HT1080 (cell line): ENCODE data around the gene DNAH2. TPM values are rescaled to one million over a fixed set of nuclear protein-coding genes. Genes with fewer than 3 reads are reported as not detected.
"Not testable (repeated sequence)": the region's sequence is repeated elsewhere in the genome, so short reads cannot be mapped to it uniquely, and the experiment has no call there.

Source experiments
- DNase-seq: peaks from one replicate; pipeline ENCODE4 v3.0.0-alpha.2; 2015; ENCODE audit warnings: low read depth
- total RNA-seq: library from RNA; depleted of rRNA; stranded (reverse); fragments of >200 nt; shearing (Covaris generic); gene quantifications from 2 replicates; pipeline ENCODE4 v1.2.3, GENCODE V29; 2014

Gene DNAH2
- total RNA-seq, 1 experiment from 2014 or later: not detected

GRCh38 chr17:7769854-7770253, 52.3 kb downstream of the DNAH2 start:
- DNase-seq: no peak

- peak; percentile 25 for DNase-seq
Measured at GRCh38 chr17:7774055-7774521, 56.5 kb downstream of the DNAH2 start.

- no peak for DNase-seq
Measured at GRCh38 chr17:7775051-7775450, 57.5 kb downstream of the DNAH2 start.

GRCh38 chr17:7777017-7777416, 59.5 kb downstream of the DNAH2 start:
- DNase-seq: no peak

GRCh38 chr17:7780736-7781135, 63.2 kb downstream of the DNAH2 start:
- no peak for DNase-seq

GRCh38 chr17:7781429-7781828, 63.9 kb downstream of the DNAH2 start:
- no peak for DNase-seq

GRCh38 chr17:7782240-7782639, 64.7 kb downstream of the DNAH2 start:
- peak; percentile 31 for DNase-seq

DNA sequence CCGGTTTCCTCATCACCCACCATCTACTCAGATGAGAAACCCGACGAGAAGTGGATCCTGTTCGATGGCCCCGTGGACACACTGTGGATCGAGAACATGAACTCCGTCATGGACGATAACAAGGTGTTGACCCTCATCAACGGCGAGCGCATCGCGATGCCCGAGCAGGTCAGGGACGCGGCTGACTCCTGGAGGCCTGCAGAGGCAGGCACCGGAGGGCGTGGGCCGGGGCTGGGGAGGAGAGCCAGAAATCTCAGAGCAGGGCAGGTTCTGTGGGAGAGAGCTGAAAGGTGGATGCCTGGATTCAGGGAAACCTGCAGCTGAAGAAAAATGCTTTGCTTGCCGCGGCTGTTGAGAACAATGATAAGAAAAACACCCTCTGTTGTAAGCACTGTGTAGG, 69.3 kb downstream of the DNAH2 start:
- DNase-seq: no peak

GRCh38 chr17:7789131-7789530, 71.6 kb downstream of the DNAH2 start:
- no peak for DNase-seq

DNA sequence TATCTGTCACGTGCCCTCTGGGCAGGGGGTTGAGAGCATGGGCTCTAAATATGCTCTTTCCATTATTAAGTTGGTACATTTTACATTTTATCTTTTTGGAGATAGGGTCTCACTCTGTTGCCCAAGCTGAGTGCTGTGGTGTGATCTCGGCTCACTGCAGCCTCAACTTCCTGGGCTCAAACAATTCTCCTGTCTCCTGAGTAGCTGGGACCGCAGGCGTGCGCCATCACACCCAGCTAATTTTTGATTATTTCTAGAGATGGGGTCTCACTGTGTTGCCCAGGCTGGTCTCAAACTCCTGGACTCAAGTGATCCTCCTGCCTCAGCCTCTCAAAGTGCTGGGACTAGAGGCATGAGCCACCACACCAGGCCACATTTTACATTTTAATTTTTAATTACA, 72.6 kb downstream of the DNAH2 start:
- DNase-seq: no peak

GRCh38 chr17:7792611-7793010, 75.1 kb downstream of the DNAH2 start:
- DNase-seq: no peak

DNA sequence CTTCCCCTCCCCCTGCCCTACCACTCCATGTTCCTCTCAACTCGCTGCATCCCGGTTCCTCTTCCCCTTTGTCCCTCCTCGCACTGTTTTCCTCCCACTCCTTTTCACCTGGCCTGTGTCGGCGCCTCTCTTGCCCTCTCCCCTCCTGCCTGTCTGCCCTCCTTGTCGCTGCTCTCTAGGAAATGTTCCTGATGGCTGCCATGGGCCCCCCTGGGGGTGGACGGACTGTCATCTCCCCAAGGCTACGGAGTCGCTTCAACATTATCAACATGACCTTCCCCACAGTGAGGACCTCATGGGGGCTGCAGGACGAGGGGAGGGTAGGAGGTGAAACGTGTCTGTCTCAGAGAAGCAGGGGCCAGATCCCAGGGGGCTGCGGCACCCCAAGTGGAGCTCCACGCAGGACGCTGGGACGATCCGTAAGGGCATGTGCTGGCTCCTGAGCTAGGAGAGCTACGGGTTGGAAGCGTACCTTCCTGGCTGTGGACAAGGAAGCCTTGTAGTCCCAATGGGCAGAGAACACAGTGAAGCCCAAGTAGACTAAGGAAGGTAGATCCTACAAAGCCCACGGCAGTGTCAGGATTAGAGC, 76.6 kb downstream of the DNAH2 start:
- no peak for DNase-seq

DNA sequence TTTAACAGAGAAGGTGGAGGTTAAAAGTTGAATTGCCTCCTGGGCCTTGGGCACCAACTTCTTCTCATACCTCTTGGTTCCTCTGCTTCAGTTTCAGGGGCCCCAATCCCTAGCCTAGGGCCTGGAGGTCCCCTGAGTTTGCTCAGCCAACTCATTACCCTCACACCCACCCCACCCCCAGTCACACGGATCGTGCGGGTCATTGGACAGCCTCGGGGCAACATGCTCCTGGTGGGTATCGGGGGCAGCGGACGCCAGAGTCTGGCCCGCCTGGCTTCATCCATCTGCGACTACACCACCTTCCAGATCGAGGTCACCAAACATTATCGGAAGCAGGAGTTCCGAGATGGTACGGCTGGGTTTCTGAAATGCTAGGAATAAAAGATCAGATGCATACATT, 80.4 kb downstream of the DNAH2 start:
- no peak for DNase-seq

GRCh38 chr17:7798839-7799238, 81.3 kb downstream of the DNAH2 start:
- no peak for DNase-seq

DNA sequence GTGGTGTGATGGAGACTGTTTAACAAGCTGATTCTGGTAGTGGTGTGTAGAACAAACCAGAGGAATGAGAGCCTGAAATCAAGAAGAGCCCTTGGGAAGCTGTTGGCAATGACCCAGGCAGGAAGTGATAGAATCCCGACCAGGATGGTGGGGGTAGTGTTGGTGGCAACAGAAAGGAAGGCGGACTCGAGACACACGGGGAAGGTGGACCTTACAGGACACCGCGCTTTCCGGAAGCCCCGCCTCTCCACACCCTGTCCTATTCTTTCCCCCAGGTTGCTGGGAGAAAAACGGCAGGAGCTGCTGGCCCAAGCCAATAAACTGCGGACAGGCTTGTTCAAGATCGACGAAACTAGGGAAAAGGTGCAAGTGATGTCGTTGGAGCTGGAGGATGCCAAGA, 86.4 kb downstream of the DNAH2 start:
- DNase-seq: no peak

GRCh38 chr17:7806587-7806986, 89.0 kb downstream of the DNAH2 start:
- DNase-seq: no peak

- DNase-seq: no peak
Measured at GRCh38 chr17:7807206-7807605, 89.7 kb downstream of the DNAH2 start.

DNA sequence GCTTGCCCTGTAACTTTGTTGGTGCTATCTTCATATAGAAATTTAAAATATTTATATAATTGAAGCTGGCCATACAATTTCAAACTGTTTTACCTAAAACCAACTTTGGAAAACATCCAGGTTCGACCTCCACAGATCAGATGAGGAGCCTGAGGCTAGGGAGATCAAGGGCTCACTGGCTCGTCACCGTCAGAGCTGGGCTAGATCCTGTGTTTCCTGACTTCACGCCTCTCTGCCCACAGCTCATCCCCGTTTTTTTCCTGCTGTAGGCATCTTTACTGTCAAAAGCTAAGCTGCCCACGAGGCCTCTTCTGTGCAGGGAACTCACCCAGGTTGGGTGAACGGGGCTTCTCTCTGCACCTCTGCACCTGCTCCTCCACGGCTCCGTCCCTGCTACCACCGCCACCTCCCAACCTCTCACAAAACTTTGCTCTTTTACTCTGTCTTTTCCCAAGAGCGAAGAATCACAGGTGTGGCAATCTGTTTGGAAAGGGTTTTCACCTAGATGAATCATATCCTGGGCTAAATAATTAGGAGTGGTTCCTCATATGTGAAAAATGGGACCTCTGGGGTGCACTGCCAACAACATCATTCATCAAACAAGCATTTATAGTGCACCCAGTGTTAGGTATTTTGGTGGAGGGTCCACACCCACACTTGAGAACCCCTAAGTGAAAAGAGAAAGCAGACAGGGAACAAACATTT, 91.7 kb downstream of the DNAH2 start:
- no peak for DNase-seq

- not testable (repeated sequence) for DNase-seq
Measured at GRCh38 chr17:7809791-7810343, 92.3 kb downstream of the DNAH2 start.

DNA sequence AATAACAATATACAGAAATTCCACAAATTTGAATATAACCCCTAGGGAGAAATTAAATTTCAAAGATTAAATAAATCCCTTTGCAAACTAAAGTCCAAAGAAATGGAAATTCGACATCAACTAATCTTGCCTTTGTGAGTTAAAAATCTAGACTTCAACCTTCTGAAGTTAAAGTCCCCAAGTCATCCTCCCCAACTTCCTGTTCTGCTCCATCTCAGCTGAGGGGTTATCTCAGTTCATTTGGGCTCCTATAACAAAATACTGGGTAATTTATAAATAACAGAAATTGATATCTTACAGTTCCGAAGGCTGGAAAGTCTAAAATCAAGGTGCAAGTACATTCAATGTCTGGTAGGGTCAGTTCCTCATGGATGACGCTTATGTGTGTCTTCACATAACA, 93.7 kb downstream of the DNAH2 start:
- DNase-seq: no peak

DNA sequence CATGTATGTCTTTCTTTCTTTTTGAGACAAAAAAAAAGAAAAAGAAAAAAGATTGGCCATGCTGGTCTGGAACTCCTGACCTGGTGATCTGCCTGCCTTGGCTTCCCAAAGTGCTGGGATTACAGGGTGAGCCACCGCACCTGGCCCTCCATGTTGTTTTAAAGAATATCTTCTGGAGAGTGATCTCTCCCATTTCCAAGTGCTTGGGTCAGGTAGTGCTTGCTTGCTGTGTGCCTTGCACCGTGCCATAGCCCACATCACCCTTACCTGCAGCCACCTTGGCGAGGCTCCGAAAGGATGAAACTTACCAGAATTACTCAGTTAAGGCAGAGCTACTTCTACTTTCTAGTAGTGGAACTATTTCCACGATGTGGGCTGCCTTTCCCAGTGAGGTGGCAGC, 97.4 kb downstream of the DNAH2 start:
- DNase-seq: no peak

DNA sequence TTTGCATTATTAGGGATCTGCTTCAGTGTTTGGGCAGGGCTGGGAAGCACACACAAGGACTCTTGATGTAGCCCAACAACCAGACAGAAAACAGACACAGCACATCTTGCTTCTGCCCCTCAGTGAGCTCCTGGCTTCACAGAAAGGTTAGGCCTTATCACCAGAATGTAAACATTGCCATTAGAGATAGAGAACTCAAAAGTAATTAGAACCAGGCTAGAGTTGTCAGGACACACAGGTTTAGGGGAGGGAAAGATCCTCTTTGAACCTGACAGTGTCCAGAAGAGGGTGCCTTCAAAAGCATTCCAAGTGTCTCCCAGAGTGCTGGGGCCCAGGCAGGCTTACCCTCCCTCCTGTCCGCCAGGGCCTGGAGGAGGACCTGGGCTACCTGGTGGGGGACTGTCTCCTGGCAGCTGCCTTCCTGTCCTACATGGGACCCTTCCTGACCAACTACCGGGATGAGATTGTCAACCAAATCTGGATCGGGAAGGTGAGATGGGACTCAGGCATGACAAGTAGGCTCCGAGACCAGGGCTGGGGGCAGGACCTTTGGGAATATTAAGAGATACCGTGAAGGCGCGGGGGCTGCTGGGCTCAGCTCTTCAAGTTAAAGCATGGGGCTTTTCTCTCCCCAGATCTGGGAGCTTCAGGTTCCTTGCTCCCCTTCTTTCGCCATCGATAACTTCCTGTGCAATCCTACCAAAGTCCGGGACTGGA, 99.5 kb downstream of the DNAH2 start:
- no peak for DNase-seq
